H1 (cell line): ENCODE data around the gene ATAT1. TPM values are rescaled to one million over a fixed set of nuclear protein-coding genes. Genes with fewer than 3 reads are reported as not detected.

ENCODE experiments used
- ASH2L ChIP-seq: fragments of 200-600, 300-600 bp; sonication (generic); IDR thresholded peaks from one replicate; pipeline ENCODE4 v1.7.1; 2017; ENCODE audit warnings: low read length
- BCL11A ChIP-seq, 2 experiments: IDR thresholded peaks; one replicate each; pipeline ENCODE4 v1.6.1; 2011; ENCODE audit warnings: low read depth in 2 of 2, low read length in 2 of 2, mild to moderate bottlenecking in 2 of 2
- CBX5 ChIP-seq: fragments of 300-800, 300-1000 bp; sonication (generic); IDR thresholded peaks from 2 replicates; pipeline ENCODE4 v1.7.1; 2016; ENCODE audit warnings: antibody characterized with exemption, low read length, low read depth
- CHD1 ChIP-seq: IDR thresholded peaks from 2 replicates; pipeline ENCODE4 v1.6.1; 2012; ENCODE audit warnings: low read depth, low read length, improper control_type of control experiment
- CREB1 ChIP-seq: IDR thresholded peaks from 2 replicates; pipeline ENCODE4 v1.6.1; 2012; ENCODE audit warnings: inconsistent platforms
- EGR1 ChIP-seq: IDR thresholded peaks from 2 replicates; pipeline ENCODE4 v1.6.1; 2011; ENCODE audit warnings: low read depth, low read length, borderline replicate concordance
- EP300 ChIP-seq, 2 experiments: IDR thresholded peaks; 1 replicate in 1 of 2; 2 replicates in 1 of 2; pipeline ENCODE4 v1.6.1; 2011 to 2012; ENCODE audit warnings: low read depth in 2 of 2, low read length in 2 of 2, mild to moderate bottlenecking in 2 of 2, borderline replicate concordance in 1 of 2, inconsistent platforms in 1 of 2, moderate library complexity in 1 of 2
- GABPA ChIP-seq: IDR thresholded peaks from 2 replicates; pipeline ENCODE4 v1.6.1; 2011; ENCODE audit warnings: mild to moderate bottlenecking, low read length, moderate library complexity, borderline replicate concordance; ENCODE audit not compliant: insufficient read depth
- JUND ChIP-seq: IDR thresholded peaks from 2 replicates; pipeline ENCODE4 v1.6.1; 2011; ENCODE audit warnings: mild to moderate bottlenecking, improper control_type of control experiment, low read length
- POLR2AphosphoS5 ChIP-seq: IDR thresholded peaks from 2 replicates; pipeline ENCODE4 v1.6.1; 2011; ENCODE audit warnings: low read depth, low read length
- RAD21 ChIP-seq, 2 experiments: IDR thresholded peaks in 1 of 2; conservative IDR thresholded peaks in 1 of 2; 2 replicates each; pipeline ENCODE4 v1.6.1; 2011; ENCODE audit warnings: low read depth in 2 of 2, low read length in 2 of 2, improper control_type of control experiment in 1 of 2, inconsistent platforms in 1 of 2, mild to moderate bottlenecking in 1 of 2, moderate library complexity in 1 of 2
- SAP30 ChIP-seq: fragments of 300-600 bp; sonication (generic); IDR thresholded peaks from 2 replicates; pipeline ENCODE4 v1.7.1; 2012; ENCODE audit warnings: low read length, moderate library complexity, mild to moderate bottlenecking, inconsistent platforms; ENCODE audit not compliant: insufficient read depth, insufficient replicate concordance
- TAF1 ChIP-seq: IDR thresholded peaks from 2 replicates; pipeline ENCODE4 v1.6.1; 2011; ENCODE audit warnings: mild to moderate bottlenecking, low read depth, low read length
- TAF7 ChIP-seq: optimal IDR thresholded peaks from 2 replicates; pipeline ENCODE3; 2011; ENCODE audit warnings: low read depth, mild to moderate bottlenecking, inconsistent platforms, low read length, moderate library complexity, borderline replicate concordance
- TBP ChIP-seq: IDR thresholded peaks from 2 replicates; pipeline ENCODE4 v1.6.1; 2011; ENCODE audit warnings: low read depth, low read length, improper control_type of control experiment
- TEAD4 ChIP-seq: IDR thresholded peaks from 2 replicates; pipeline ENCODE4 v1.6.1; 2012; ENCODE audit warnings: low read depth, low read length, inconsistent platforms, mixed read lengths
- polyA plus RNA-seq, 7 experiments: library from polyadenylated mRNA; depleted of rRNA in 3 of 7; stranded (reverse) in 5 of 7; unstranded in 2 of 7; fragments of >200 nt in 5 of 7; fragments of 200-250 nt in 2 of 7; gene quantifications; 1 replicate in 5 of 7; 2 replicates in 1 of 7; 4 replicates in 1 of 7; pipeline versions ENCODE4 v1.2.1 to v1.2.3, GENCODE V29; 2011 to 2013; ENCODE audit warnings: missing spikeins in 2 of 7, mixed read lengths in 2 of 7
- total RNA-seq: library from RNA; stranded (reverse); fragmentation: NEBNext Ultra II Directional; extraction: Animal tissue kit (Norgen Biotek cat#: 25700); gene quantifications from 2 replicates; pipeline ENCODE4 v1.2.1, GENCODE V29; 2021
- TF ChIP-seq, protein P1 (sequence below), 3 experiments: IDR thresholded peaks; 1 replicate in 2 of 3; 2 replicates in 1 of 3; pipeline versions ENCODE4 v1.5.1 to v1.6.1; 2011; ENCODE audit warnings: low read length in 3 of 3, mild to moderate bottlenecking in 3 of 3, inconsistent platforms in 2 of 3, low read depth in 1 of 3, moderate library complexity in 1 of 3; ENCODE audit not compliant: insufficient read depth in 1 of 3; ENCODE audit errors: control extremely low read depth in 1 of 3

ATAT1 gene
- total and polyA plus RNA-seq, 2 of the 8 experiments (the other 6 are each of a cell fraction or from before 2014, with no cell fraction given), result 14.4 to 14.6 TPM

DNA sequence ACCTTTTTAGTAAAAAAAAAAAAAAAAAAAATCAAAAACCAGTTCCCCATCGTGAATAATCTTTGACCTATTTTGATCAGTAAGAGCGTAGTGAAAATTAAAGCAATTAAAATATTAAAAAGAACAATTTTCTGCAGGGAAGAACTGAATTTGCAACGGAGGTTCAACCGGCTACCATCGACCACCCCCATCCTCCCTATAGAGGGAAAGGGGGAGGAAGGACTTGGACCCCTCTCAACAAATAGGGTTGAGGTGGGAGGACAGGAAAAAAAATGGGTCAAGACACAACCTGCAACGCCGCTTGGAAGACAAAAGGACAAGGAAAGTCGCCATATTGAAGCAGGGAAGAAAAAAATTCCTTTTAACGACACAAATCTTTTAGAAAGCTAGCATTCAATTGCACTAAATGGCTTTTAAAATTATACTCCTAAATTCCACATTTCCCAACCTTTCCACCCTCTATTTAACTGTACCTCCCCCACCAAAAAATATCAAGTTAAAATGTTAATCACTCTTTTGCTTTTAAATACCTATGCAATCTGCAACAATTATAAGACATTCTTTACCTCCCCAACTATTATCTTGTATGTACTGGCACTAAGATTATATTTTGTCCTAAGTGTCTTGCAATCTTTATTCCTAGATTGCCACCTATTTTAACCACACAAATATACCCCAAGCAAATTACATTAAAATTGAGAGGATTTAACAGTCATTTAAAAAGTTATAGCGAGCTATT, 11.3 kb upstream of the ATAT1 start (continued):
- no peak for TF ChIP-seq TEAD4
- TF ChIP-seq CBX5, result no peak
- no peak for TF ChIP-seq EGR1
- TF ChIP-seq RAD21 (IDR thresholded peaks at IDR 0.05 in 1 of 2, conservative IDR thresholded peaks at IDR 0.05 in 1 of 2; ENCODE audit: low read depth in 2 of 2, low read length in 2 of 2), result no peak
- peak; percentile 84 for TF ChIP-seq TAF1
- TF ChIP-seq ASH2L, result no peak
- peak; percentile 90 for TF ChIP-seq CHD1
- TF ChIP-seq GABPA, result no peak
- no peak for TF ChIP-seq SAP30
- TF ChIP-seq EP300 (IDR thresholded peaks at IDR 0.05; ENCODE audit: borderline replicate concordance in 1 of 2, low read depth in 2 of 2, low read length in 2 of 2), result no peak
- peak; percentile 79 for TF ChIP-seq TAF7
- TF ChIP-seq BCL11A (IDR thresholded peaks at IDR 0.05; ENCODE audit: low read depth in 2 of 2, low read length in 2 of 2), result no peak
- TF ChIP-seq CREB1, result 0 out of 2 replicates have a peak, but pooled peaks have one; percentile 3
- TF ChIP-seq, protein P1, sequence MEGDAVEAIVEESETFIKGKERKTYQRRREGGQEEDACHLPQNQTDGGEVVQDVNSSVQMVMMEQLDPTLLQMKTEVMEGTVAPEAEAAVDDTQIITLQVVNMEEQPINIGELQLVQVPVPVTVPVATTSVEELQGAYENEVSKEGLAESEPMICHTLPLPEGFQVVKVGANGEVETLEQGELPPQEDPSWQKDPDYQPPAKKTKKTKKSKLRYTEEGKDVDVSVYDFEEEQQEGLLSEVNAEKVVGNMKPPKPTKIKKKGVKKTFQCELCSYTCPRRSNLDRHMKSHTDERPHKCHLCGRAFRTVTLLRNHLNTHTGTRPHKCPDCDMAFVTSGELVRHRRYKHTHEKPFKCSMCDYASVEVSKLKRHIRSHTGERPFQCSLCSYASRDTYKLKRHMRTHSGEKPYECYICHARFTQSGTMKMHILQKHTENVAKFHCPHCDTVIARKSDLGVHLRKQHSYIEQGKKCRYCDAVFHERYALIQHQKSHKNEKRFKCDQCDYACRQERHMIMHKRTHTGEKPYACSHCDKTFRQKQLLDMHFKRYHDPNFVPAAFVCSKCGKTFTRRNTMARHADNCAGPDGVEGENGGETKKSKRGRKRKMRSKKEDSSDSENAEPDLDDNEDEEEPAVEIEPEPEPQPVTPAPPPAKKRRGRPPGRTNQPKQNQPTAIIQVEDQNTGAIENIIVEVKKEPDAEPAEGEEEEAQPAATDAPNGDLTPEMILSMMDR (IDR thresholded peaks at IDR 0.05; ENCODE audit: control extremely low read depth in 1 of 3, insufficient read depth in 1 of 3, low read depth in 1 of 3, low read length in 3 of 3), result no peak
- peak; percentile 91 for TF ChIP-seq POLR2AphosphoS5
- peak; percentile 43; the same call in 1 of the 2 replicates for TF ChIP-seq TBP
- no peak for TF ChIP-seq JUND
